K562 (cell line): Measurements from ENCODE around the gene PIK3R2. TPM values are rescaled to one million over a fixed set of nuclear protein-coding genes. Genes with fewer than 3 reads are reported as not detected.
A peak's percentile ranks its signal among the peaks of the same experiment; 100 is the strongest.

ENCODE experiments used
- CHD2 ChIP-seq: IDR thresholded peaks from 2 replicates; pipeline ENCODE4 v1.6.1; 2011; ENCODE audit warnings: low read depth, low read length
- FOXA3 ChIP-seq, 2 experiments: fragments of 450-650 bp in 1 of 2; sonication (generic) in 1 of 2; formaldehyde crosslinking; IDR thresholded peaks in 1 of 2; conservative IDR thresholded peaks in 1 of 2; 2 replicates each; pipeline versions ENCODE4 v1.4.0 to v1.8.0; 2020 to 2022; ENCODE audit warnings: mild to moderate bottlenecking in 2 of 2, missing genetic modification reagents in 1 of 2
- HMGN3 ChIP-seq: IDR thresholded peaks from 2 replicates; pipeline ENCODE4 v1.6.1; 2011; ENCODE audit warnings: borderline replicate concordance, low read depth, mild to moderate bottlenecking, mixed read lengths, low read length; ENCODE audit not compliant: insufficient read length; ENCODE audit errors: extremely low read depth
- KLF1 ChIP-seq: fragments of 450-650 bp; IDR thresholded peaks from 2 replicates; pipeline ENCODE4 v1.6.1; 2016; ENCODE audit warnings: missing genetic modification characterization, missing compliant biosample characterization
- LCOR ChIP-seq: sonication (generic); formaldehyde crosslinking; IDR thresholded peaks from 2 replicates; pipeline ENCODE4 v1.8.0; 2022; ENCODE audit warnings: mild to moderate bottlenecking, missing genetic modification reagents
- MECOM ChIP-seq: fragments of 250-450 bp; sonication (Bioruptor Pico); IDR thresholded peaks from 2 replicates; pipeline ENCODE4 v1.8.0; 2022; ENCODE audit warnings: inconsistent platforms
- MED1 ChIP-seq: sonication (generic); formaldehyde crosslinking; IDR thresholded peaks from 2 replicates; pipeline ENCODE4 v1.8.1; 2023; ENCODE audit warnings: missing genetic modification reagents, borderline replicate concordance
- NEUROD1 ChIP-seq: fragments of 150-350 bp; IDR thresholded peaks from 2 replicates; pipeline ENCODE4 v1.6.1; 2014; ENCODE audit warnings: borderline replicate concordance, low read length, low read depth; ENCODE audit not compliant: partially characterized antibody
- NR3C1 ChIP-seq: sonication (generic); formaldehyde crosslinking; IDR thresholded peaks from 2 replicates; pipeline ENCODE4 v1.8.1; 2022; ENCODE audit warnings: missing genetic modification reagents
- PCBP2 ChIP-seq: fragments of 200-400 bp; formaldehyde crosslinking; IDR thresholded peaks from 2 replicates; pipeline ENCODE4 v1.6.1; 2018; ENCODE audit warnings: low read length, low read depth, mild to moderate bottlenecking, moderate library complexity; ENCODE audit not compliant: poor library complexity, severe bottlenecking
- SIRT6 ChIP-seq: IDR thresholded peaks from one replicate; pipeline ENCODE4 v1.6.1; 2012; ENCODE audit warnings: low read depth, mild to moderate bottlenecking, control low read depth, inconsistent platforms, low read length, moderate library complexity
- SP2 ChIP-seq: IDR thresholded peaks from 2 replicates; pipeline ENCODE4 v1.6.1; 2011; ENCODE audit warnings: mild to moderate bottlenecking, low read depth, low read length, moderate library complexity; ENCODE audit not compliant: poor library complexity, severe bottlenecking; ENCODE audit errors: extremely low read depth
- STAT5B ChIP-seq: fragments of 250-450 bp; sonication (Bioruptor Pico); IDR thresholded peaks from 2 replicates; pipeline ENCODE4 v1.8.0; 2021; ENCODE audit warnings: mild to moderate bottlenecking, inconsistent platforms
- TBP ChIP-seq: optimal IDR thresholded peaks from 2 replicates; pipeline ENCODE3; 2011; ENCODE audit warnings: low read depth, low read length, improper control_type of control experiment
- ZNF449 ChIP-seq: fragments of 250-450 bp; sonication (Bioruptor Pico); IDR thresholded peaks from 2 replicates; pipeline ENCODE4 v1.8.0; 2022; ENCODE audit warnings: moderate library complexity, mild to moderate bottlenecking, inconsistent platforms
- polyA plus RNA-seq, 8 experiments: library from polyadenylated mRNA; depleted of rRNA in 4 of 8; stranded (reverse) in 5 of 8; unstranded in 3 of 8; fragments of >200 nt; fragmentation: Nextera tagmentation in 2 of 8; fragmentation: Illumina TruSeq in 1 of 8; extraction: Ambion mirVana in 2 of 8; extraction: Trizol in 1 of 8; gene quantifications; 2 replicates each; pipeline versions ENCODE4 v1.2.1 to v1.2.3, GENCODE V29; 2011 to 2014; ENCODE audit warnings: inconsistent platforms in 1 of 8, missing spikeins in 1 of 8
- total RNA-seq, 7 experiments: library from RNA; depleted of rRNA in 6 of 7; stranded (reverse); fragments of >200 nt in 6 of 7; fragmentation: Illumina TruSeq in 2 of 7; extraction: Trizol in 2 of 7; gene quantifications; 2 replicates each; pipeline versions ENCODE4 v1.2.1 to v1.2.3, GENCODE V29; 2011 to 2021; ENCODE audit warnings: low replicate concordance in 1 of 7
- TF ChIP-seq, protein P1 (sequence below): fragments of 450-650 bp; formaldehyde crosslinking; IDR thresholded peaks from 2 replicates; pipeline ENCODE4 v1.4.0; 2020; ENCODE audit warnings: mild to moderate bottlenecking, moderate library complexity
- TF ChIP-seq, protein P2 (sequence below), 2 experiments: fragments of 450-650 bp; IDR thresholded peaks; 2 replicates each; pipeline ENCODE4 v1.6.1; 2018; ENCODE audit warnings: mild to moderate bottlenecking in 2 of 2, low read depth in 1 of 2; ENCODE audit not compliant: partially characterized antibody in 2 of 2
- TF ChIP-seq, protein P3 (sequence below): fragments of 450-650 bp; IDR thresholded peaks from 2 replicates; pipeline ENCODE4 v1.6.1; 2016; ENCODE audit warnings: low read depth, mild to moderate bottlenecking, moderate library complexity
- TF ChIP-seq, protein P4 (sequence below): sonication (generic); formaldehyde crosslinking; IDR thresholded peaks from 2 replicates; pipeline ENCODE4 v1.8.1; 2023; ENCODE audit warnings: mild to moderate bottlenecking, missing genetic modification reagents

The PIK3R2 gene
- total and polyA plus RNA-seq, 9 of the 15 experiments (the other 6 are each of a cell fraction or from before 2014, with no cell fraction given): 0.39 to 37.9 (median 5.3) TPM

DNA sequence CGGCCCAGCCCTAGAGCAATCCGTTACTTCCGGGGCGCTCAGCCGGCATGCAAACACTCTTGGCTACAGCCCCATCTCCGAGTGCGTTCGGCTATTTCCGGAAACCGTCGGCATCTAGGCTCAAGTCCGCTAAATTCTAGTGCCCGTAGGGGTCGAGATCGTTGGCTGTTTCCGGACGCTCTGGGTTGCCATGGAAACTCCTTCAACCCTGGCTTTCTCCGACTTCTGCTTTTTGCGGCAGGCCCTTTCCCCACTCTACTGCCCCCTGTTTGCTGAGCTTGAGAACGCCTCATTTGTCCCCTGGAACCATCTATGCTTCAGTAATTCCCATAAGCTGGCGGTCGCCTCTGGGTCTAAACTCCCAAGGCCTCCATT, 534 bp upstream of the PIK3R2 start (continued):
- TF ChIP-seq, protein P1, sequence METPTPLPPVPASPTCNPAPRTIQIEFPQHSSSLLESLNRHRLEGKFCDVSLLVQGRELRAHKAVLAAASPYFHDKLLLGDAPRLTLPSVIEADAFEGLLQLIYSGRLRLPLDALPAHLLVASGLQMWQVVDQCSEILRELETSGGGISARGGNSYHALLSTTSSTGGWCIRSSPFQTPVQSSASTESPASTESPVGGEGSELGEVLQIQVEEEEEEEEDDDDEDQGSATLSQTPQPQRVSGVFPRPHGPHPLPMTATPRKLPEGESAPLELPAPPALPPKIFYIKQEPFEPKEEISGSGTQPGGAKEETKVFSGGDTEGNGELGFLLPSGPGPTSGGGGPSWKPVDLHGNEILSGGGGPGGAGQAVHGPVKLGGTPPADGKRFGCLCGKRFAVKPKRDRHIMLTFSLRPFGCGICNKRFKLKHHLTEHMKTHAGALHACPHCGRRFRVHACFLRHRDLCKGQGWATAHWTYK (CRISPR knock-in tag): no peak
- TF ChIP-seq STAT5B (CRISPR knock-in tag) (no peak), HMGN3 (no peak), ZNF449 (no peak), KLF1 (tag) (no peak), LCOR (CRISPR knock-in tag) (0 out of 2 replicates have a peak, but pooled peaks have one; percentile 68), PCBP2 (no peak), SIRT6 (no peak), MED1 (no peak), TBP (no peak), FOXA3 (CRISPR knock-in tag; conservative IDR thresholded peaks at IDR 0.05 in 1 of 2, IDR thresholded peaks at IDR 0.05 in 1 of 2) (no peak), NR3C1 (CRISPR knock-in tag) (no peak), MECOM (no peak), CHD2 (no peak), SP2 (no peak), NEUROD1 (peak; percentile 35)
- TF ChIP-seq, protein P2, sequence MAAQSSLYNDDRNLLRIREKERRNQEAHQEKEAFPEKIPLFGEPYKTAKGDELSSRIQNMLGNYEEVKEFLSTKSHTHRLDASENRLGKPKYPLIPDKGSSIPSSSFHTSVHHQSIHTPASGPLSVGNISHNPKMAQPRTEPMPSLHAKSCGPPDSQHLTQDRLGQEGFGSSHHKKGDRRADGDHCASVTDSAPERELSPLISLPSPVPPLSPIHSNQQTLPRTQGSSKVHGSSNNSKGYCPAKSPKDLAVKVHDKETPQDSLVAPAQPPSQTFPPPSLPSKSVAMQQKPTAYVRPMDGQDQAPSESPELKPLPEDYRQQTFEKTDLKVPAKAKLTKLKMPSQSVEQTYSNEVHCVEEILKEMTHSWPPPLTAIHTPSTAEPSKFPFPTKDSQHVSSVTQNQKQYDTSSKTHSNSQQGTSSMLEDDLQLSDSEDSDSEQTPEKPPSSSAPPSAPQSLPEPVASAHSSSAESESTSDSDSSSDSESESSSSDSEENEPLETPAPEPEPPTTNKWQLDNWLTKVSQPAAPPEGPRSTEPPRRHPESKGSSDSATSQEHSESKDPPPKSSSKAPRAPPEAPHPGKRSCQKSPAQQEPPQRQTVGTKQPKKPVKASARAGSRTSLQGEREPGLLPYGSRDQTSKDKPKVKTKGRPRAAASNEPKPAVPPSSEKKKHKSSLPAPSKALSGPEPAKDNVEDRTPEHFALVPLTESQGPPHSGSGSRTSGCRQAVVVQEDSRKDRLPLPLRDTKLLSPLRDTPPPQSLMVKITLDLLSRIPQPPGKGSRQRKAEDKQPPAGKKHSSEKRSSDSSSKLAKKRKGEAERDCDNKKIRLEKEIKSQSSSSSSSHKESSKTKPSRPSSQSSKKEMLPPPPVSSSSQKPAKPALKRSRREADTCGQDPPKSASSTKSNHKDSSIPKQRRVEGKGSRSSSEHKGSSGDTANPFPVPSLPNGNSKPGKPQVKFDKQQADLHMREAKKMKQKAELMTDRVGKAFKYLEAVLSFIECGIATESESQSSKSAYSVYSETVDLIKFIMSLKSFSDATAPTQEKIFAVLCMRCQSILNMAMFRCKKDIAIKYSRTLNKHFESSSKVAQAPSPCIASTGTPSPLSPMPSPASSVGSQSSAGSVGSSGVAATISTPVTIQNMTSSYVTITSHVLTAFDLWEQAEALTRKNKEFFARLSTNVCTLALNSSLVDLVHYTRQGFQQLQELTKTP (IDR thresholded peaks at IDR 0.05; ENCODE audit: low read depth in 1 of 2, partially characterized antibody in 2 of 2): peak in 1 of 2 experiments; percentile 20
- TF ChIP-seq, protein P3, sequence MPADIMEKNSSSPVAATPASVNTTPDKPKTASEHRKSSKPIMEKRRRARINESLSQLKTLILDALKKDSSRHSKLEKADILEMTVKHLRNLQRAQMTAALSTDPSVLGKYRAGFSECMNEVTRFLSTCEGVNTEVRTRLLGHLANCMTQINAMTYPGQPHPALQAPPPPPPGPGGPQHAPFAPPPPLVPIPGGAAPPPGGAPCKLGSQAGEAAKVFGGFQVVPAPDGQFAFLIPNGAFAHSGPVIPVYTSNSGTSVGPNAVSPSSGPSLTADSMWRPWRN: no peak
- TF ChIP-seq, protein P4, sequence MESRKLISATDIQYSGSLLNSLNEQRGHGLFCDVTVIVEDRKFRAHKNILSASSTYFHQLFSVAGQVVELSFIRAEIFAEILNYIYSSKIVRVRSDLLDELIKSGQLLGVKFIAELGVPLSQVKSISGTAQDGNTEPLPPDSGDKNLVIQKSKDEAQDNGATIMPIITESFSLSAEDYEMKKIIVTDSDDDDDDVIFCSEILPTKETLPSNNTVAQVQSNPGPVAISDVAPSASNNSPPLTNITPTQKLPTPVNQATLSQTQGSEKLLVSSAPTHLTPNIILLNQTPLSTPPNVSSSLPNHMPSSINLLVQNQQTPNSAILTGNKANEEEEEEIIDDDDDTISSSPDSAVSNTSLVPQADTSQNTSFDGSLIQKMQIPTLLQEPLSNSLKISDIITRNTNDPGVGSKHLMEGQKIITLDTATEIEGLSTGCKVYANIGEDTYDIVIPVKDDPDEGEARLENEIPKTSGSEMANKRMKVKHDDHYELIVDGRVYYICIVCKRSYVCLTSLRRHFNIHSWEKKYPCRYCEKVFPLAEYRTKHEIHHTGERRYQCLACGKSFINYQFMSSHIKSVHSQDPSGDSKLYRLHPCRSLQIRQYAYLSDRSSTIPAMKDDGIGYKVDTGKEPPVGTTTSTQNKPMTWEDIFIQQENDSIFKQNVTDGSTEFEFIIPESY (CRISPR knock-in tag): peak; percentile 56; the same call in 1 of the 2 replicates
